ENCODE results near the gene HBQ1. TPM values are rescaled to one million over a fixed set of nuclear protein-coding genes. Genes with fewer than 3 reads are reported as not detected.

The HBQ1 gene
- total RNA-seq, result not detected in 2 replicates

DNA sequence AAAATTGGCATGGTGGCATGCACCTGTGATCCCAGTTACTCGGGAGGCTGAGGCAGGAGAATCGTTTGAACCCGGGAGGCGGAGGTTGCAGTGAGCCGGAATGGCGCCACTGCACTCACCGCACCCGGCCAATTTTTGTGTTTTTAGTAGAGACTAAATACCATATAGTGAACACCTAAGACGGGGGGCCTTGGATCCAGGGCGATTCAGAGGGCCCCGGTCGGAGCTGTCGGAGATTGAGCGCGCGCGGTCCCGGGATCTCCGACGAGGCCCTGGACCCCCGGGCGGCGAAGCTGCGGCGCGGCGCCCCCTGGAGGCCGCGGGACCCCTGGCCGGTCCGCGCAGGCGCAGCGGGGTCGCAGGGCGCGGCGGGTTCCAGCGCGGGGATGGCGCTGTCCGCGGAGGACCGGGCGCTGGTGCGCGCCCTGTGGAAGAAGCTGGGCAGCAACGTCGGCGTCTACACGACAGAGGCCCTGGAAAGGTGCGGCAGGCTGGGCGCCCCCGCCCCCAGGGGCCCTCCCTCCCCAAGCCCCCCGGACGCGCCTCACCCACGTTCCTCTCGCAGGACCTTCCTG lies at the start of gene HBQ1:
TSS of gene HBQ1 (plus strand) at position 359 of the 575 bp plus-strand sequence. CDS start at position 387, 28 bp downstream.

DNA sequence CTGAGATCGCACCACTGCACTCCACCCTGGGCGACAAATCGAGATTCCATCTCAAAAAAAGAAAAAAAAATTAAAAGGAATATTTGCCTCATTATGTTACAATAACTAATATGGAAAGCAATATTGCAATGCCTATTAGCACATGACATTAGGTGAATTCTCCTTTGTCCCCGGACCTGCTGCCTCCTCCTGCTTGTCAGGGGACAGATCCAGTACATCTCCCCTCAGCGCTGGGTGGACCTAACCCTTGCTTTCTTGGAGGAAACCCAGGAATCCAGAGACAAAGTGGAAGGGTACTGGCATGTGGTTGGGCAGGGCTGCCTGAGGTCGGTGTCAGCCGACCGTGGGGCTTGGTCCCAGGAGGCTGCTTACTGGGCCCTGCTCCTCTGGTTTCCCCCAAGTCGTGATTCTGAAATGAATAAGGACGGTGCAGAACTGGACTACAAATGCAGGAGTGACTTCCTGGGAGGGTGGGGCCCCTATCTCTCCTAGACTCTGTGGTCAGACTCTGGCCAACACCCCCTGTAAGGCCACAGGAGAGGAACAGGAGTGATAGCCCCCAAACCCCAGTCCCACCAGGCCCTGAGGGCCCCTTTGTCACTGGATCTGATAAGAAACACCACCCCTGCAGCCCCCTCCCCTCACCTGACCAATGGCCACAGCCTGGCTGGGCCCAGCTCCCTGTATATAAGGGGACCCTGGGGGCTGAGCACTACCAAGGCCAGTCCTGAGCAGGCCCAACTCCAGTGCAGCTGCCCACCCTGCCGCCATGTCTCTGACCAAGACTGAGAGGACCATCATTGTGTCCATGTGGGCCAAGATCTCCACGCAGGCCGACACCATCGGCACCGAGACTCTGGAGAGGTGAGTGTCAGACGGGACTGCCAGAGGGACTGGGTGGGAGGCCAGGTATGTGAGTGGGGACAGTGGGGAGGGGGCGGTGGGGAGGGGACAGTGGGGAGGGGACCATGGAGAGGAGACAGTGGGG lies 27.8 kb upstream of the HBQ1 start, which contains the start of gene HBZ:
TSS of gene HBZ (plus strand) at position 504 of the 988 bp plus-strand sequence. CDS start at position 770, 266 bp downstream.

DNA sequence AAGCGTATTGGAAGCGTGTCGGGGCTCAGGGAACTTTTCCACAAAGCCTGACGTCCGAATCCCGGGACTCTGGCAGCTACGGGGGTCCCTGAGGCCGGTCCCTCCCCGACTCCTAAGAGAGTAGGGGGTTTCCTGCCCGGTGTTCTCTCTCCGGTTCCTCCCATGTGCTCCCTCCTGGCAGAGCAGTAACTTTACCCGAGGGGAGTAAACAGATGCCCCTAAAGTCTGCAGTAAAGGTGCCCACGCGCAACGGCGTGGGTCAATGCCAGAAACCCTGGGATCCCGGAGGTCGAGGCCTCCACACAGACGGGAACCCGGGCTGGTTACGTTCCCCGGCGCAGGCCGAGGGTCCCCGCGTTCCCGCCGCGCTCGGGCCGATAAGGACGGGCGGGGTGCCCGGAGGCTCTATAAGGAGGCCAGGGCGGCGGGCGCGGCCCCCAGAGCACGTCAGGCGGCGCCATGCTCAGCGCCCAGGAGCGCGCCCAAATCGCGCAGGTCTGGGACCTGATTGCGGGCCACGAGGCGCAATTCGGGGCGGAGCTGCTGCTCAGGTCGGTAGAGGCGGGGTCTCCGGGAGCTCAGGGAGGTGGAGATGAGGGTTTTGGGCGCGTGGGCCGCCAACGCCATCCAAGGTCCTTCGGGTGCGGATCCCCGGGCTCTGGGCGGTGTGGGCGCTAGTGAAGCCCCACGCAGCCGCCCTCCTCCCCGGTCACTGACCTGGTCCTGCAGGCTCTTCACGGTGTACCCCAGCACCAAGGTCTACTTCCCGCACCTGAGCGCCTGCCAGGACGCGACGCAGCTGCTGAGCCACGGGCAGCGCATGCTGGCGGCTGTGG lies 14.5 kb upstream of the HBQ1 start, which contains the start of gene HBM:
TSS of gene HBM (plus strand) at position 440 of the 836 bp plus-strand sequence. CDS start at position 460, 20 bp downstream.

DNA sequence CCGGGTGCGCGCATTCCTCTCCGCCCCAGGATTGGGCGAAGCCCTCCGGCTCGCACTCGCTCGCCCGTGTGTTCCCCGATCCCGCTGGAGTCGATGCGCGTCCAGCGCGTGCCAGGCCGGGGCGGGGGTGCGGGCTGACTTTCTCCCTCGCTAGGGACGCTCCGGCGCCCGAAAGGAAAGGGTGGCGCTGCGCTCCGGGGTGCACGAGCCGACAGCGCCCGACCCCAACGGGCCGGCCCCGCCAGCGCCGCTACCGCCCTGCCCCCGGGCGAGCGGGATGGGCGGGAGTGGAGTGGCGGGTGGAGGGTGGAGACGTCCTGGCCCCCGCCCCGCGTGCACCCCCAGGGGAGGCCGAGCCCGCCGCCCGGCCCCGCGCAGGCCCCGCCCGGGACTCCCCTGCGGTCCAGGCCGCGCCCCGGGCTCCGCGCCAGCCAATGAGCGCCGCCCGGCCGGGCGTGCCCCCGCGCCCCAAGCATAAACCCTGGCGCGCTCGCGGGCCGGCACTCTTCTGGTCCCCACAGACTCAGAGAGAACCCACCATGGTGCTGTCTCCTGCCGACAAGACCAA lies 7.8 kb upstream of the HBQ1 start, which contains the start of gene HBA2:
TSS of gene HBA2 (plus strand) at position 503 of the 568 bp plus-strand sequence. CDS start at position 540, 37 bp downstream.

DNA sequence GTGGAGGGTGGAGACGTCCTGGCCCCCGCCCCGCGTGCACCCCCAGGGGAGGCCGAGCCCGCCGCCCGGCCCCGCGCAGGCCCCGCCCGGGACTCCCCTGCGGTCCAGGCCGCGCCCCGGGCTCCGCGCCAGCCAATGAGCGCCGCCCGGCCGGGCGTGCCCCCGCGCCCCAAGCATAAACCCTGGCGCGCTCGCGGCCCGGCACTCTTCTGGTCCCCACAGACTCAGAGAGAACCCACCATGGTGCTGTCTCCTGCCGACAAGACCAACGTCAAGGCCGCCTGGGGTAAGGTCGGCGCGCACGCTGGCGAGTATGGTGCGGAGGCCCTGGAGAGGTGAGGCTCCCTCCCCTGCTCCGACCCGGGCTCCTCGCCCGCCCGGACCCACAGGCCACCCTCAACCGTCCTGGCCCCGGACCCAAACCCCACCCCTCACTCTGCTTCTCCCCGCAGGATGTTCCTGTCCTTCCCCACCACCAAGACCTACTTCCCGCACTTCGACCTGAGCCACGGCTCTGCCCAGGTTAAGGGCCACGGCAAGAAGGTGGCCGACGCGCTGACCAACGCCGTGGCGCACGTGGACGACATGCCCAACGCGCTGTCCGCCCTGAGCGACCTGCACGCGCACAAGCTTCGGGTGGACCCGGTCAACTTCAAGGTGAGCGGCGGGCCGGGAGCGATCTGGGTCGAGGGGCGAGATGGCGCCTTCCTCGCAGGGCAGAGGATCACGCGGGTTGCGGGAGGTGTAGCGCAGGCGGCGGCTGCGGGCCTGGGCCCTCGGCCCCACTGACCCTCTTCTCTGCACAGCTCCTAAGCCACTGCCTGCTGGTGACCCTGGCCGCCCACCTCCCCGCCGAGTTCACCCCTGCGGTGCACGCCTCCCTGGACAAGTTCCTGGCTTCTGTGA lies 3.5 kb upstream of the HBQ1 start, which contains the start of gene HBA1:
TSS of gene HBA1 (plus strand) at position 204 of the 906 bp plus-strand sequence. CDS start at position 241, 37 bp downstream.

DNA sequence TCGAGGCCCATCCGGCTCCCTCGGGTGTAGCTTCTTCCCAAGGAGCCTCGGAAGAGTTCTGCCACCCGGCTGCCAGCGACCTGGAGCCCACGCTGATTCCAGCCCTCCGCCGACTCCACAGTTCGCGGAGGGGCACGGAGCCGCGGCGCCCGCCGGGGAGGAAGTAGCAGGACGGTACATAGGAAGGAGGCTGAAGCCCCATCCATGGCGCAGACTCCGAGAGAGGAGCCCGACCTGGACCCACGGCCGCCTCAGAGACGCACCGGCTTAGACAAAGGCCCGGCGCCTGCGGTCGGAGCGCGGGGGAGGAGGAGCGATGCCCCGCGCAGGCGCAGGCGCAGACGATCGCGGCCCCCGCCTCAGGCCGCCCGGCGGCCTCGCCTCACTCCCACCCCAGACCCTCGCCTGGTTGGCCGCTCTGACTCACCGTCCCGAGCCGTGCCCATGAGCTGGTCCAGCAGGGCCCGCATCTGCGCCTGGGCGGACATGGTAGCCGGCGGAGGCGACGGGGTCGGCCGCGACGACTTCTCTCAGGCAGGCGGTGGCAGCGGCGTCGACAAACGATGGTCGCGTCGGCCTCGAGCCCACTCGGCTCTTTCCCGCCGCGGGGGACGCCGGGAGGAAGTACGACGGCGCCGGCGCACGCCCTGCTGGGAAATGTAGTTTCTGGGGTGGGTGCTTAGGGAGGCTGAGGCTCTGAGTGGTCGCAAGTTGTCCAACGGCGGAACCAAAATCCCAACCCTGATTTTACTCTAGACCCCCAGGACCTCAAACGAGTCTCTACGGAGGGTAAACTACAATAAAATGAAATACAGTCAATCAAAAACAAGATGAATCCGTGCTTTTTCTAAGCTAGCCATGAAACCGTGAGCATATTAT lies 48.8 kb downstream of the HBQ1 start, which contains the start of gene LUC7L:
TSS of gene LUC7L (minus strand) at position 598 of the 879 bp plus-strand sequence. CDS start at position 488, 110 bp downstream.

Small RNA genes lying within 50 kb of the gene (small RNA-seq; reads per million reads assigned to genes)
- not detected for gene RF00019

Other genes with a start within 250 kb of the HBQ1 start
- 1.2 and 2.1 TPM in 2 replicates for gene POLR3K, start 126.9 kb upstream of the HBQ1 start, total RNA-seq
- gene SNRNP25, start 126.6 kb upstream of the HBQ1 start, total RNA-seq, result 13.7 and 27.8 TPM in 2 replicates
- gene RHBDF1, start 107.8 kb upstream of the HBQ1 start, total RNA-seq, result 41.8 and 43.2 TPM in 2 replicates
- gene MPG, start 102.2 kb upstream of the HBQ1 start, total RNA-seq, result 161 and 204 TPM in 2 replicates
- gene NPRL3, start 41.8 kb upstream of the HBQ1 start, total RNA-seq, result 10.5 and 14.1 TPM in 2 replicates
- not detected in 2 replicates for gene HBZ, start 27.8 kb upstream of the HBQ1 start, total RNA-seq
- gene HBM, start 14.5 kb upstream of the HBQ1 start, total RNA-seq, result not detected in 2 replicates
- not detected in 2 replicates for gene HBA2, start 7.6 kb upstream of the HBQ1 start, total RNA-seq
- gene HBA1, start 3.8 kb upstream of the HBQ1 start, total RNA-seq, result not detected in 2 replicates
- 35.5 and 52.6 TPM in 2 replicates for gene LUC7L, start 49.0 kb downstream of the HBQ1 start, total RNA-seq
- 59.7 and 67.1 TPM in 2 replicates for gene FAM234A, start 54.4 kb downstream of the HBQ1 start, total RNA-seq
- not detected in 2 replicates for gene RGS11, start 95.5 kb downstream of the HBQ1 start, total RNA-seq
- not detected in 2 replicates for gene ARHGDIG, start 100.1 kb downstream of the HBQ1 start, total RNA-seq
- not detected in 2 replicates for gene PDIA2, start 102.7 kb downstream of the HBQ1 start, total RNA-seq
- gene AXIN1, start 172.3 kb downstream of the HBQ1 start, total RNA-seq, result 20.9 and 28.7 TPM in 2 replicates
- 45.5 and 89.7 TPM in 2 replicates for gene MRPL28, start 190.1 kb downstream of the HBQ1 start, total RNA-seq
- gene PGAP6, start 201.5 kb downstream of the HBQ1 start, total RNA-seq, result 38.1 and 67.2 TPM in 2 replicates
- 109 and 129 TPM in 2 replicates for gene NME4, start 216.7 kb downstream of the HBQ1 start, total RNA-seq
- gene DECR2, start 221.4 kb downstream of the HBQ1 start, total RNA-seq, result 9.0 and 14.5 TPM in 2 replicates
- gene RAB11FIP3, start 245.2 kb downstream of the HBQ1 start, total RNA-seq, result 13.4 and 21.2 TPM in 2 replicates